Activated naive CD4-positive, alpha-beta T cell treated with anti-CD3 and anti-CD28 coated beads for 36 hours (primary cell): ENCODE results near the gene AIP. TPM values are rescaled to one million over a fixed set of nuclear protein-coding genes. Genes with fewer than 3 reads are reported as not detected.
"Not testable (repeated sequence)": the region's sequence is repeated elsewhere in the genome, so short reads cannot be mapped to it uniquely, and the experiment has no call there.

Experiments
- CTCF ChIA-PET: fragments of 350-600 bp; sonication (Branson Sonifier 250); formaldehyde crosslinking; loops from one replicate; lab custom pipeline; 2021; ENCODE audit warnings: antibody characterized with exemption; lab: Charles Lee
- DNase-seq: peaks from one replicate; pipeline ENCODE4 v3.0.0-alpha.2; 2020
- H3K27ac Mint-ChIP-seq: one replicate; pipeline ENCODE4 v1.8.0; 2021; ENCODE audit warnings: mild to moderate bottlenecking, mixed read lengths
- H3K27me3 Mint-ChIP-seq: one replicate; pipeline ENCODE4 v1.8.0; 2021; ENCODE audit warnings: low read depth, mixed read lengths
- H3K36me3 Mint-ChIP-seq: one replicate; pipeline ENCODE4 v1.8.0; 2021; ENCODE audit warnings: low read depth, mixed read lengths
- H3K4me1 Mint-ChIP-seq: one replicate; pipeline ENCODE4 v1.8.0; 2021; ENCODE audit warnings: low read depth, mixed read lengths
- H3K4me3 Mint-ChIP-seq: one replicate; pipeline ENCODE4 v1.8.0; 2021; ENCODE audit warnings: mild to moderate bottlenecking, moderate library complexity, mixed read lengths
- H3K9me3 Mint-ChIP-seq: one replicate; pipeline ENCODE4 v1.8.0; 2021; ENCODE audit warnings: mixed read lengths
- intact Hi-C: fragments of 100-400 bp; cut with micrococcal nuclease; formaldehyde crosslinking; loops from one replicate; pipeline ENCODE4 v1.15.1; 2023
- total RNA-seq, 2 experiments: library from RNA; stranded (reverse); gene quantifications; one replicate each; pipeline ENCODE4 v1.2.3, GENCODE V29; 2021

The AIP gene
- total RNA-seq, 2 experiments from 2014 or later = 163 to 166 TPM

- Mint-ChIP-seq H3K4me3 (peak overlapping the region; percentile 85), H3K36me3 (peaks cover 10% of the 10 kb centered on the region), H3K27me3 (no peaks in the 10 kb centered on the region), H3K27ac (peak overlapping the region; percentile 97), H3K4me1 (peaks cover 31% of the 10 kb centered on the region), H3K9me3 (no peaks in the 10 kb centered on the region)
- intact Hi-C loops = loop anchor here (1.0 to 10.0 kb wide), 5 partner anchors 74 to 526 kb away; partner anchors contain the start of genes GRK2, GSTP1, KDM2A and NDUFS8
- DNase-seq = peak; percentile 99
- CTCF ChIA-PET = interaction anchor here (1.0 to 1.5 kb wide), 2 partner anchors 40 to 70 kb away, joined by 4 to 7 read pairs; partner anchors contain the start of genes PTPRCAP and TMEM134
Measured at GRCh38 chr11:67508486-67509121, 25.8 kb downstream of the AIP start.

- Mint-ChIP-seq H3K4me3 (peak overlapping the region; percentile 85), H3K36me3 (peaks cover 10% of the 10 kb centered on the region), H3K27me3 (peaks cover 2% of the 10 kb centered on the region), H3K9me3 (no peaks in the 10 kb centered on the region), H3K4me1 (peaks cover 27% of the 10 kb centered on the region), H3K27ac (no peak overlapping the region)
- CTCF ChIA-PET = no interaction called here
- no peak for DNase-seq
- intact Hi-C loops = no loop called here
Measured at GRCh38 chr11:67510023-67510345, 27.2 kb downstream of the AIP start.

- CTCF ChIA-PET, H3K4me3 Mint-ChIP-seq, intact Hi-C loops: not testable (repeated sequence)
Measured at GRCh38 chr11:67511558-67511957, 28.7 kb downstream of the AIP start.

GRCh38 chr11:67514116-67514515, 31.3 kb downstream of the AIP start:
- Mint-ChIP-seq H3K27ac (no peak overlapping the region), H3K4me3 (no peak overlapping the region), H3K9me3 (no peaks in the 10 kb centered on the region), H3K27me3 (peaks cover 2% of the 10 kb centered on the region), H3K36me3 (no peaks in the 10 kb centered on the region), H3K4me1 (peaks cover 5% of the 10 kb centered on the region)
- intact Hi-C loops = no loop called here
- DNase-seq = no peak
- CTCF ChIA-PET = no interaction called here

More at GRCh38 chr11:67511558-67511957, 28.7 kb downstream of the AIP start:
- not testable (repeated sequence) for H3K9me3 Mint-ChIP-seq, H3K27ac Mint-ChIP-seq, H3K27me3 Mint-ChIP-seq, H3K36me3 Mint-ChIP-seq, DNase-seq
- peaks cover 17% of the 10 kb centered on the region for H3K4me1 Mint-ChIP-seq

- Mint-ChIP-seq H3K4me3 (no peak overlapping the region), H3K27me3 (peaks cover 2% of the 10 kb centered on the region), H3K9me3 (no peaks in the 10 kb centered on the region), H3K4me1 (no peaks in the 10 kb centered on the region), H3K27ac (no peak overlapping the region), H3K36me3 (no peaks in the 10 kb centered on the region)
- no peak for DNase-seq
- intact Hi-C loops = no loop called here
- CTCF ChIA-PET = no interaction called here
Measured at GRCh38 chr11:67516806-67517205, 34.0 kb downstream of the AIP start.

- Mint-ChIP-seq H3K36me3 (no peaks in the 10 kb centered on the region), H3K27ac (no peak overlapping the region), H3K27me3 (peaks cover 2% of the 10 kb centered on the region), H3K9me3 (no peaks in the 10 kb centered on the region), H3K4me3 (no peak overlapping the region), H3K4me1 (no peaks in the 10 kb centered on the region)
- CTCF ChIA-PET = interaction anchor here (0.9 kb wide), 1 partner anchor 78 kb away, joined by 3 read pairs; no protein-coding TSS in a partner anchor
- DNase-seq = no peak
- intact Hi-C loops = no loop called here
Measured at GRCh38 chr11:67517784-67518552, 35.1 kb downstream of the AIP start.

GRCh38 chr11:67519726-67520125, 36.9 kb downstream of the AIP start:
- CTCF ChIA-PET = no interaction called here
- no peak overlapping the region for H3K4me3 Mint-ChIP-seq
- H3K27ac Mint-ChIP-seq = no peak overlapping the region

GRCh38 chr11:67520856-67521824, 38.3 kb downstream of the AIP start:
- Mint-ChIP-seq H3K4me3 (no peak overlapping the region), H3K27ac (no peak overlapping the region), H3K4me1 (no peaks in the 10 kb centered on the region), H3K27me3 (no peaks in the 10 kb centered on the region), H3K36me3 (no peaks in the 10 kb centered on the region), H3K9me3 (no peaks in the 10 kb centered on the region)
- CTCF ChIA-PET = interaction anchor here (0.9 kb wide), 1 partner anchor 139 kb away, joined by 3 read pairs; no protein-coding TSS in a partner anchor
- intact Hi-C loops = no loop called here
- DNase-seq = no peak

More at GRCh38 chr11:67519726-67520125, 36.9 kb downstream of the AIP start:
- H3K4me1 Mint-ChIP-seq = no peaks in the 10 kb centered on the region
- intact Hi-C loops = no loop called here
- DNase-seq = no peak
- no peaks in the 10 kb centered on the region for H3K9me3 Mint-ChIP-seq
- no peaks in the 10 kb centered on the region for H3K36me3 Mint-ChIP-seq
- no peaks in the 10 kb centered on the region for H3K27me3 Mint-ChIP-seq

- CTCF ChIA-PET = interaction anchor here (0.6 kb wide), 1 partner anchor 26 kb away, joined by 6 read pairs; no protein-coding TSS in a partner anchor
- H3K27me3 Mint-ChIP-seq = peaks cover 2% of the 10 kb centered on the region
- DNase-seq = no peak
- H3K4me3 Mint-ChIP-seq = no peak overlapping the region
- no peaks in the 10 kb centered on the region for H3K4me1 Mint-ChIP-seq
- intact Hi-C loops = no loop called here
- H3K27ac Mint-ChIP-seq = no peak overlapping the region
- no peaks in the 10 kb centered on the region for H3K9me3 Mint-ChIP-seq
- H3K36me3 Mint-ChIP-seq = no peaks in the 10 kb centered on the region
Measured at GRCh38 chr11:67521924-67522323, 39.1 kb downstream of the AIP start.

GRCh38 chr11:67522338-67522737, 39.5 kb downstream of the AIP start:
- no peak overlapping the region for H3K27ac Mint-ChIP-seq
- intact Hi-C loops = no loop called here
- H3K4me1 Mint-ChIP-seq = no peaks in the 10 kb centered on the region
- DNase-seq = no peak
- CTCF ChIA-PET = interaction anchor here (0.6 kb wide), 1 partner anchor 26 kb away, joined by 6 read pairs; no protein-coding TSS in a partner anchor
- no peaks in the 10 kb centered on the region for H3K9me3 Mint-ChIP-seq
- no peak overlapping the region for H3K4me3 Mint-ChIP-seq
- H3K36me3 Mint-ChIP-seq = no peaks in the 10 kb centered on the region
- peaks cover 2% of the 10 kb centered on the region for H3K27me3 Mint-ChIP-seq

- DNase-seq = no peak
- Mint-ChIP-seq H3K27me3 (peaks cover 2% of the 10 kb centered on the region), H3K4me1 (no peaks in the 10 kb centered on the region), H3K36me3 (no peaks in the 10 kb centered on the region), H3K27ac (no peak within 1 kb of the TSS), H3K4me3 (no peak within 1 kb of the TSS), H3K9me3 (no peaks in the 10 kb centered on the region)
- CTCF ChIA-PET = no interaction called here
- intact Hi-C loops = no loop called here
Measured at GRCh38 chr11:67522844-67523555, 40.2 kb downstream of the AIP start, which contains the start of gene CABP2. CABP2 (minus strand) TSS chr11:67523446; CDS start chr11:67523326, 120 bp downstream.
